Stomach (tissue), 9 donors: ENCODE data around the gene ING1. TPM values are rescaled to one million over a fixed set of nuclear protein-coding genes. Genes with fewer than 3 reads are reported as not detected.

Source experiments
- DNase-seq, 2 donors: peaks; one replicate each; pipeline versions ENCODE4 v3.0.0 to v3.0.0-alpha.2; 2013 to 2019
- H3K27ac ChIP-seq, 5 donors: fragments of 200-600 bp in 4 of 5; sonication (generic) in 4 of 5; one replicate each; pipeline ENCODE4 v1.5.1; 2013 to 2019; ENCODE audit warnings: mild to moderate bottlenecking in 1 of 5, moderate library complexity in 1 of 5
- H3K27me3 ChIP-seq, 3 donors: fragments of 200-600 bp; sonication (generic); one replicate each; pipeline ENCODE4 v1.5.1; 2017 to 2019; ENCODE audit warnings: mixed run types in 1 of 3
- H3K36me3 ChIP-seq, 4 donors: fragments of 200-600 bp; sonication (generic); 1 replicate in 3 of 4; 2 replicates in 1 of 4; pipeline ENCODE4 v1.5.1; 2016 to 2019
- H3K4me1 ChIP-seq, 4 donors: fragments of 200-600 bp; sonication (generic); one replicate each; pipeline ENCODE4 v1.5.1; 2016 to 2019
- H3K4me3 ChIP-seq, 4 donors: fragments of 200-600 bp; sonication (generic) in 3 of 4; one replicate each; pipeline ENCODE4 v1.5.1; 2016 to 2019; ENCODE audit warnings: mild to moderate bottlenecking in 1 of 4
- H3K9me3 ChIP-seq, 4 donors: fragments of 200-600 bp; sonication (generic); one replicate each; pipeline ENCODE4 v1.5.1; 2016 to 2019
- CTCF ChIP-seq, 7 experiments: fragments of 450-650 bp in 4 of 7; fragments of 200-600 bp in 3 of 7; sonication (generic) in 3 of 7; IDR thresholded peaks; one replicate each; pipeline ENCODE4 v1.5.1; 2016 to 2019; ENCODE audit warnings: antibody characterized with exemption in 7 of 7, control low read depth in 2 of 7, mild to moderate bottlenecking in 1 of 7
- EP300 ChIP-seq: sonication (generic); formaldehyde crosslinking; IDR thresholded peaks from one replicate; pipeline ENCODE4 v1.6.1; 2017; ENCODE audit warnings: antibody characterized with exemption
- POLR2A ChIP-seq, 4 donors: fragments of 450-650 bp; IDR thresholded peaks; one replicate each; pipeline ENCODE4 v1.6.1; 2016; ENCODE audit warnings: antibody characterized with exemption in 4 of 4, control low read depth in 2 of 4, mild to moderate bottlenecking in 1 of 4, moderate library complexity in 1 of 4
- POLR2AphosphoS5 ChIP-seq, 3 donors: sonication (generic); formaldehyde crosslinking; IDR thresholded peaks; one replicate each; pipeline ENCODE4 v1.6.1; 2016; ENCODE audit warnings: antibody characterized with exemption in 3 of 3
- WGBS, 5 donors: extraction: QIAGEN DNeasy Blood & Tissue Kit in 3 of 5; methylation state at CpG; one replicate each; pipeline versions ENCODE4 v1.1.5 to v1.1.7; 2013 to 2018; 5-methylcytosine and 5-hydroxymethylcytosine counted together
- intact Hi-C: fragments of 100-400 bp; cut with DNase I; formaldehyde crosslinking; loops from one replicate; pipeline ENCODE4 v1.15.1; 2023; ENCODE audit warnings: low total_unique reads
- polyA plus RNA-seq, 3 donors: library from polyadenylated mRNA; stranded (reverse); fragments of 200-250 nt; gene quantifications; one replicate each; pipeline ENCODE4 v1.2.3, GENCODE V29; 2013
- total RNA-seq, 5 donors: library from RNA; depleted of rRNA; stranded (reverse); fragments of >200 nt; gene quantifications; one replicate each; pipeline versions ENCODE4 v1.1.0 to v1.2.3, GENCODE V29; 2014 to 2016
- donor health status: healthy with polysubstance abuse.
- donor health status: Bipolar disorder and iron deficiency.
- donor health status: healthy.

Gene ING1
- total and polyA plus RNA-seq, 8 donors = 6.4 to 88.9 (median 8.5) TPM

GRCh38 chr13:110683203-110683883 lies 30.2 kb upstream of the ING1 start:
- WGBS, 5 donors = 66 to 74% (median 71%) methylated on average over 5 of the region's 5 CpGs
- Histone ChIP-seq H3K4me1 (peaks cover 0 to 14% (median 9%) of the 10 kb centered on the region in 4 donors), H3K27ac (peak overlapping the region in 2 of 5 donors; percentile 11 to 61), H3K27me3 (no peaks in the 10 kb centered on the region), H3K4me3 (no peak overlapping the region), H3K36me3 (peaks cover 28 to 98% (median 93%) of the 10 kb centered on the region in 4 donors), H3K9me3 (no peaks in the 10 kb centered on the region)
- DNase-seq = no peak
- peak in 4 of 7 experiments; percentile 19 to 48 (median 32) for TF ChIP-seq CTCF (IDR thresholded peaks at IDR 0.05)
- no peak for TF ChIP-seq POLR2AphosphoS5 (IDR thresholded peaks at IDR 0.05)
- no peak for TF ChIP-seq POLR2A (IDR thresholded peaks at IDR 0.05)
- intact Hi-C loops = no loop called here

GRCh38 chr13:110683921-110684320 lies 29.6 kb upstream of the ING1 start:
- 85 to 92% (median 89%) methylated on average over 4 to 5 of the region's 5 CpGs for WGBS, 5 donors
- intact Hi-C loops = no loop called here
- TF ChIP-seq EP300 (no peak), POLR2A (IDR thresholded peaks at IDR 0.05) (no peak), CTCF (IDR thresholded peaks at IDR 0.05) (no peak), POLR2AphosphoS5 (IDR thresholded peaks at IDR 0.05) (no peak)
- peaks cover 23 to 98% (median 93%) of the 10 kb centered on the region in 4 donors for H3K36me3 ChIP-seq
- peak overlapping the region in 2 of 5 donors; percentile 11 to 61 for H3K27ac ChIP-seq
- no peak for DNase-seq
- no peak overlapping the region for H3K4me3 ChIP-seq
- H3K27me3 ChIP-seq = no peaks in the 10 kb centered on the region
- H3K9me3 ChIP-seq = no peaks in the 10 kb centered on the region
- H3K4me1 ChIP-seq = peaks cover 0 to 14% (median 9%) of the 10 kb centered on the region in 4 donors

- TF ChIP-seq EP300 = no peak
- no peak for TF ChIP-seq POLR2AphosphoS5 (IDR thresholded peaks at IDR 0.05)
- TF ChIP-seq POLR2A (IDR thresholded peaks at IDR 0.05) = no peak
- no peak for TF ChIP-seq CTCF (IDR thresholded peaks at IDR 0.05)
- peaks cover 0 to 14% (median 9%) of the 10 kb centered on the region in 4 donors for H3K4me1 ChIP-seq
- H3K4me3 ChIP-seq = no peak overlapping the region
- peak overlapping the region in 3 of 5 donors; percentile 42 to 61 (median 50) for H3K27ac ChIP-seq
- intact Hi-C loops = no loop called here
- DNase-seq = no peak
- no peaks in the 10 kb centered on the region for H3K27me3 ChIP-seq
- no peaks in the 10 kb centered on the region for H3K9me3 ChIP-seq
- H3K36me3 ChIP-seq = peaks cover 19 to 98% (median 94%) of the 10 kb centered on the region in 4 donors
- 42 to 61% (median 45%) methylated on average over 8 of the region's 8 CpGs for WGBS, 5 donors
These were observed 29.0 kb upstream of the ING1 start for GRCh38 chr13:110684388-110685056.

- Histone ChIP-seq H3K4me1 (peaks cover 0 to 14% (median 9%) of the 10 kb centered on the region in 4 donors), H3K4me3 (no peak overlapping the region), H3K36me3 (peaks cover 22 to 98% (median 93%) of the 10 kb centered on the region in 4 donors), H3K27me3 (no peaks in the 10 kb centered on the region), H3K27ac (peak overlapping the region in 3 of 5 donors; percentile 42 to 61 (median 50)), H3K9me3 (no peaks in the 10 kb centered on the region)
- intact Hi-C loops = no loop called here
- 80 to 85% (median 82%) methylated on average over 11 of the region's 11 CpGs for WGBS, 5 donors
- no peak for DNase-seq
- TF ChIP-seq POLR2AphosphoS5 (IDR thresholded peaks at IDR 0.05) = peak in 1 of 3 donors; percentile 60
- no peak for TF ChIP-seq POLR2A (IDR thresholded peaks at IDR 0.05)
These were observed 28.0 kb upstream of the ING1 start for GRCh38 chr13:110685305-110686020.
